IMR-90 (cell line): Measurements from ENCODE around the gene SWI5. TPM values are rescaled to one million over a fixed set of nuclear protein-coding genes. Genes with fewer than 3 reads are reported as not detected.

Experiments used
- ATAC-seq: fragments of 200-7000 bp; cut with Tn5 transposase; 2 replicates; pipeline ENCODE4 v1.9.1; 2020; ENCODE audit warnings: low read depth, mild to moderate bottlenecking, moderate library complexity
- BruUV-seq: library from RNA; stranded (reverse); fragments of 400-500 nt; replicated peaks from 2 replicates; lab custom pipeline; 2021; lab: Mats Ljungman, UMichigan
- CTCF ChIA-PET: fragments of 300-600 bp; formaldehyde crosslinking; extraction: SDS; loops from one replicate; lab custom pipeline; 2021; ENCODE audit warnings: antibody characterized with exemption; lab: Yijun Ruan, JAX
- POLR2A ChIA-PET: fragments of 300-600 bp; sonication (Branson Sonifier 250); formaldehyde crosslinking; loops from one replicate; lab custom pipeline; 2022; ENCODE audit warnings: antibody characterized with exemption; ENCODE audit not compliant: unreplicated experiment; lab: Charles Lee
- DNase-seq: peaks from one replicate; pipeline ENCODE4 v3.0.0; 2013
- H2AFZ ChIP-seq: replicated peaks from 2 replicates; pipeline ENCODE3; 2013; ENCODE audit warnings: low read length, mild to moderate bottlenecking; ENCODE audit not compliant: poor library complexity
- H2AK5ac ChIP-seq: 2 replicates; pipeline ENCODE4 v1.6.1; 2013; ENCODE audit warnings: low read depth, low read length, inconsistent platforms
- H2AK9ac ChIP-seq: replicated peaks from 2 replicates; pipeline ENCODE3; 2013; ENCODE audit warnings: mild to moderate bottlenecking, low read depth, low read length, moderate library complexity; ENCODE audit not compliant: poor library complexity
- H2BK120ac ChIP-seq: 2 replicates; pipeline ENCODE4 v1.6.1; 2013; ENCODE audit warnings: low read depth, low read length, inconsistent platforms
- H2BK15ac ChIP-seq: 3 replicates; pipeline ENCODE4 v1.6.1; 2013; ENCODE audit warnings: low read depth, low read length, inconsistent platforms
- H2BK20ac ChIP-seq: 2 replicates; pipeline ENCODE4 v1.6.1; 2013; ENCODE audit warnings: low read depth, mild to moderate bottlenecking, inconsistent platforms, low read length, moderate library complexity
- H2BK5ac ChIP-seq: 2 replicates; pipeline ENCODE4 v1.6.1; 2013; ENCODE audit warnings: mild to moderate bottlenecking, low read depth, low read length, inconsistent platforms; ENCODE audit not compliant: poor library complexity, severe bottlenecking
- H3K14ac ChIP-seq: replicated peaks from 2 replicates; pipeline ENCODE4 v1.6.1; 2013; ENCODE audit warnings: low read depth, low read length, inconsistent platforms
- H3K18ac ChIP-seq: 2 replicates; pipeline ENCODE4 v1.6.1; 2013; ENCODE audit warnings: low read depth, low read length, control low read depth
- H3K23ac ChIP-seq: 2 replicates; pipeline ENCODE4 v1.6.1; 2013; ENCODE audit warnings: low read depth, low read length, inconsistent platforms
- H3K27ac ChIP-seq: 2 replicates; pipeline ENCODE4 v1.5.1; 2013; ENCODE audit warnings: mild to moderate bottlenecking, control low read depth, low read length; ENCODE audit not compliant: insufficient read depth
- H3K27me3 ChIP-seq: 2 replicates; pipeline ENCODE4 v1.6.1; 2013; ENCODE audit warnings: low read length; ENCODE audit not compliant: control insufficient read depth, insufficient read depth
- H3K36me3 ChIP-seq: 2 replicates; pipeline ENCODE4 v1.6.1; 2013; ENCODE audit warnings: low read length, mixed read lengths; ENCODE audit not compliant: control insufficient read depth, insufficient read depth
- H3K4ac ChIP-seq: 2 replicates; pipeline ENCODE4 v1.6.1; 2013; ENCODE audit warnings: low read depth, low read length, inconsistent platforms
- H3K4me1 ChIP-seq: 2 replicates; pipeline ENCODE4 v1.6.1; 2013; ENCODE audit warnings: low read length, mixed read lengths; ENCODE audit not compliant: control insufficient read depth, insufficient read depth
- H3K4me2 ChIP-seq: 2 replicates; pipeline ENCODE4 v1.6.1; 2013; ENCODE audit warnings: low read depth, mild to moderate bottlenecking, control low read depth, low read length, moderate library complexity
- H3K4me3 ChIP-seq: 2 replicates; pipeline ENCODE4 v1.5.1; 2013; ENCODE audit warnings: low read depth, mild to moderate bottlenecking, control low read depth, low read length, moderate library complexity; ENCODE audit not compliant: insufficient read depth
- H3K56ac ChIP-seq: 2 replicates; pipeline ENCODE4 v1.6.1; 2013; ENCODE audit warnings: low read length, inconsistent platforms; ENCODE audit not compliant: insufficient read depth; ENCODE audit errors: extremely low read depth
- H3K79me1 ChIP-seq, 2 experiments: 2 replicates each; pipeline ENCODE4 v1.6.1; 2013; ENCODE audit warnings: low read length in 2 of 2, inconsistent platforms in 1 of 2, low read depth in 1 of 2
- H3K9ac ChIP-seq: 2 replicates; pipeline ENCODE4 v1.6.1; 2013; ENCODE audit warnings: low read depth, low read length, control low read depth
- H3K9me1 ChIP-seq: 2 replicates; pipeline ENCODE4 v1.6.1; 2013; ENCODE audit warnings: low read length, inconsistent platforms; ENCODE audit not compliant: insufficient read depth
- H3K9me3 ChIP-seq: 2 replicates; pipeline ENCODE4 v1.6.1; 2013; ENCODE audit warnings: low read length; ENCODE audit not compliant: control insufficient read depth, insufficient read depth
- H4K20me1 ChIP-seq: 2 replicates; pipeline ENCODE4 v1.6.1; 2013; ENCODE audit warnings: low read length, inconsistent platforms; ENCODE audit not compliant: insufficient read depth
- H4K5ac ChIP-seq: 2 replicates; pipeline ENCODE4 v1.6.1; 2013; ENCODE audit warnings: mild to moderate bottlenecking, low read depth, low read length, control low read depth
- H4K8ac ChIP-seq, 2 experiments: 2 replicates each; pipeline ENCODE4 v1.6.1; 2013; ENCODE audit warnings: low read depth in 2 of 2, low read length in 2 of 2, control low read depth in 1 of 2, inconsistent platforms in 1 of 2
- H4K91ac ChIP-seq: 2 replicates; pipeline ENCODE4 v1.6.1; 2013; ENCODE audit warnings: low read depth, low read length, inconsistent platforms; ENCODE audit not compliant: insufficient read depth
- CEBPB ChIP-seq: IDR thresholded peaks from 2 replicates; pipeline ENCODE4 v1.6.1; 2012; ENCODE audit warnings: low read depth, low read length, improper control_type of control experiment
- FOS ChIP-seq: fragments of 150-350 bp; IDR thresholded peaks from 2 replicates; pipeline ENCODE4 v1.6.1; 2016; ENCODE audit warnings: low read depth, low read length
- MAZ ChIP-seq: IDR thresholded peaks from 2 replicates; pipeline ENCODE4 v1.6.1; 2012; ENCODE audit warnings: low read depth, mild to moderate bottlenecking, low read length, improper control_type of control experiment, moderate library complexity, borderline replicate concordance
- POLR2A ChIP-seq: IDR thresholded peaks from 2 replicates; pipeline ENCODE4 v1.6.1; 2012; ENCODE audit warnings: mild to moderate bottlenecking, low read depth, low read length
- WGBS, 2 experiments: methylation state at CpG; one replicate each; pipeline versions ENCODE4 v1.1.5 to v1.1.7; 2013; ENCODE audit warnings: missing lambda C conversion rate in 2 of 2; ENCODE audit not compliant: insufficient read length in 1 of 2; ENCODE audit errors: extremely low coverage in 2 of 2; 5-methylcytosine and 5-hydroxymethylcytosine counted together
- dilution Hi-C: fragments of 300-500 bp; cut with HindIII; formaldehyde crosslinking; loops from one replicate; pipeline ENCODE4 v1.14.3; 2018; ENCODE audit warnings: low sequenced_read_pairs; ENCODE audit not compliant: unreplicated experiment
- in situ Hi-C: fragments of 300-500 bp; cut with MboI; formaldehyde crosslinking; loops from 3 replicates; pipeline ENCODE4 v1.14.3; 2019; ENCODE audit warnings: low sequenced_read_pairs, inconsistent platforms, mixed read lengths
- intact Hi-C: fragments of 100-400 bp; cut with micrococcal nuclease; formaldehyde crosslinking; loops from 2 replicates; pipeline ENCODE4 v1.10.0; 2022
- polyA plus RNA-seq, 3 experiments: library from polyadenylated mRNA; depleted of rRNA; stranded (reverse); fragments of >200 nt; gene quantifications; 2 replicates each; pipeline ENCODE4 v1.2.3, GENCODE V29; 2012; ENCODE audit warnings: low replicate concordance in 1 of 3
- total RNA-seq: library from RNA; depleted of rRNA; stranded (reverse); fragments of >200 nt; gene quantifications from 2 replicates; pipeline ENCODE4 v1.2.3, GENCODE V29; 2012

Gene SWI5
- total and polyA plus RNA-seq, 2 of the 4 experiments (the other 2 are of a cell fraction) = 38.9 to 93.5 TPM

DNA sequence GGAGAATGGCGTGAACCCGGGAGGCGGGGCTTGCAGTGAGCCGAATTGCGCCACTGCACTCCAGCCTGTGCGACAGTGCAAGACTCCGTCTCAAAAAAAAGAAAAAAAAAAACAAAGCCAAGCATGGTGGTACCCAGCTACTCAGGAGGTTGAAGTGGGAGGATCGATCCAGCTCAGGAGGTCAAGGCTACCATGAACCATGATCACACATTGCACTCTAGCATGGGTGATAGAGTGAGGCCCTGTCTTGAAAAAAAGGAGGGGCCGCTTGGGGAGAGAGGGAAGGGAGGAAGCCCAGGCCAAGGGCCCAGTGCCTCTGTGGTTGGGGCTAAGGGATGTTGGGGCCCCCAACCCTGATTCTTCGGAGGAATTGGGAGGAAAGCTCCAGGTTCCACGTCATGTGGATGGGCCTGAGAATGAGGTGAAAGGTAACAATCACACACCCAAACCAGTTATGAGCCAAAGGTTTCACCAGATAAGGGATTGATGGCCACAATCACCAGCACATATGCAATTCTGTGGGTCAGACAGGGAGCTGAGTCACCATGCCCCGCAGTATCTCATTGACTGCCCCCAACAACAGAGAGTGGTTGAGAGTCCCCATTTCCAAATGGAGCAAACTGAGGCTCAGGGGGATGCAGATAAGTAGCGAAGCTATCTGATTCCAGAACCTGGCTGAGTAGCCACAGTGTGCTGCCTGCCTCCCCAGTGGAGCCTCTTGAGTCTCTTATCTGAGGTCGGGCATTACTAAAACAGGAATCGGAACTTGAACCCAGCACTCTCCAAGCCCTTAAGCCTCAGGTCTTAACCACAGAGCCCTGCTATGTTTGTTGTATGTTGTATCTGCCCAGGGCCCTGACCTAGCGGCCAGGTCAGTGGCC lies 20.5 kb downstream of the SWI5 start:
- DNase-seq (peak; percentile 28), ATAC-seq (no peak)
- in situ Hi-C loops (loop anchor here (10.0 kb wide), 1 partner anchor 258 kb away; the partner anchor contains the start of gene SPTAN1), intact Hi-C loops (no loop called here), dilution Hi-C loops (no loop called here)
- Histone ChIP-seq H3K14ac (peak overlapping the region; percentile 72; the same call in 1 of the 2 replicates), H3K9me3 (no peaks in the 10 kb centered on the region), H4K5ac (no peak overlapping the region), H4K20me1 (no peaks in the 10 kb centered on the region), H3K27me3 (no peaks in the 10 kb centered on the region), H2BK15ac (peak overlapping the region; percentile 74; the same call in 1 of the 3 replicates), H3K4me2 (no peak overlapping the region), H3K79me1 (peaks cover 0 to 5% of the 10 kb centered on the region in 2 experiments; a peak in 1 of 4 replicates), H4K91ac (peak overlapping the region; percentile 63), H3K4me3 (no peak overlapping the region), H3K4me1 (peaks cover 5% of the 10 kb centered on the region), H2AFZ (no peak overlapping the region), H3K56ac (no peak overlapping the region), H2AK5ac (peak overlapping the region; percentile 93), H3K36me3 (peaks cover 2% of the 10 kb centered on the region; the same call in 1 of the 2 replicates), H3K4ac (peak overlapping the region; percentile 70; the same call in 1 of the 2 replicates), H3K9me1 (peaks cover 8% of the 10 kb centered on the region; the same call in 1 of the 2 replicates), H3K27ac (no peak overlapping the region), H2BK120ac (peak overlapping the region; percentile 46), H3K23ac (0 out of 2 replicates have a peak overlapping the region, but pooled peaks have one; percentile 28), H3K9ac (no peak overlapping the region), H2BK5ac (no peak overlapping the region), H4K8ac (peak overlapping the region in 1 of 2 experiments; percentile 35; a peak in 1 of 4 replicates), H2AK9ac (peak overlapping the region; percentile 79), H3K18ac (no peak overlapping the region), H2BK20ac (0 out of 2 replicates have a peak overlapping the region, but pooled peaks have one; percentile 30)
- TF ChIP-seq FOS (0 out of 2 replicates have a peak, but pooled peaks have one; percentile 26), MAZ (no peak), POLR2A (no peak), CEBPB (0 out of 2 replicates have a peak, but pooled peaks have one; percentile 15)
- no TSS peak for BruUV-seq
- POLR2A ChIA-PET = no interaction called here
- CTCF ChIA-PET = interaction anchor here (1.0 to 1.8 kb wide), 3 partner anchors 10 to 66 kb away, joined by 3 to 8 read pairs (median 6); no protein-coding TSS in a partner anchor
- WGBS, 2 experiments = 96% methylated on average over 5 of the region's 16 CpGs; no CpG with 5 or more reads in 1 of the 2 experiments
